ENCODE results near the gene DCUN1D1. TPM values are rescaled to one million over a fixed set of nuclear protein-coding genes. Genes with fewer than 3 reads are reported as not detected.

DCUN1D1 gene
- total RNA-seq, 1 donor from 2014 or later: 64.6 TPM

DNA sequence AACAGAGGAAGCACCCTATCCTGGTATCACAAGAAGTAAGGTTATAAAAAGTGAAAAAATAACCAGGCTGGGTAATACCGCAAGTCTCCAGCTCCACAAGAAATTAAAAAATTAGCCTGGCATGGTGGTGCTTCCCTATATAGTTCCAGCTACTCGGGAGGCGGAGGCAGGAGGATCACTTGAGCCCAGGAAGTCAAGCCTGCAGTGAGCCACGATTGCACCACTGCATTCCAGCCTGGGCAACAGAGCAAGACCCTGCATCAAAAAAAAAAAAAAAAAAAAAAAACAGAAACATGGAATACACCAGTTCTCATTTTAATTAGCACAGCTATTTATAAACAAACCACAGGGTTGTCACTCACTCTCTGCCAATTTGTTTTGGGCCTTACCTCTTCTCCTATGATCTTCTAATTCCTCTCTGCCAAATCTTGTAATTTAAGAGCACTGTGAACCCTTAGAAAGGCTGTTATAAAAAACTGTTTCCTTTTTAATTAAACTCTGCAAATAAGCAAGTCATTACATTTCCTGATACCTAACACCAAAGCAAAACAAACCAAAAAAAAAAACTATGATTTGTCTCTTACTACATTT lies 22.6 kb downstream of the DCUN1D1 start:
- DNase-seq (ENCODE audit: low spot score, unreplicated experiment): no peak
- no peak overlapping the region for H3K27ac Mint-ChIP-seq
- H3K27me3 Mint-ChIP-seq: no peaks in the 10 kb centered on the region
- H3K4me3 Mint-ChIP-seq (ENCODE audit: low read depth): no peak overlapping the region
- TF ChIP-seq, protein P1, sequence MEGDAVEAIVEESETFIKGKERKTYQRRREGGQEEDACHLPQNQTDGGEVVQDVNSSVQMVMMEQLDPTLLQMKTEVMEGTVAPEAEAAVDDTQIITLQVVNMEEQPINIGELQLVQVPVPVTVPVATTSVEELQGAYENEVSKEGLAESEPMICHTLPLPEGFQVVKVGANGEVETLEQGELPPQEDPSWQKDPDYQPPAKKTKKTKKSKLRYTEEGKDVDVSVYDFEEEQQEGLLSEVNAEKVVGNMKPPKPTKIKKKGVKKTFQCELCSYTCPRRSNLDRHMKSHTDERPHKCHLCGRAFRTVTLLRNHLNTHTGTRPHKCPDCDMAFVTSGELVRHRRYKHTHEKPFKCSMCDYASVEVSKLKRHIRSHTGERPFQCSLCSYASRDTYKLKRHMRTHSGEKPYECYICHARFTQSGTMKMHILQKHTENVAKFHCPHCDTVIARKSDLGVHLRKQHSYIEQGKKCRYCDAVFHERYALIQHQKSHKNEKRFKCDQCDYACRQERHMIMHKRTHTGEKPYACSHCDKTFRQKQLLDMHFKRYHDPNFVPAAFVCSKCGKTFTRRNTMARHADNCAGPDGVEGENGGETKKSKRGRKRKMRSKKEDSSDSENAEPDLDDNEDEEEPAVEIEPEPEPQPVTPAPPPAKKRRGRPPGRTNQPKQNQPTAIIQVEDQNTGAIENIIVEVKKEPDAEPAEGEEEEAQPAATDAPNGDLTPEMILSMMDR (IDR thresholded peaks at IDR 0.05; ENCODE audit: unreplicated experiment): no peak
- peaks cover 7% of the 10 kb centered on the region for H3K4me1 Mint-ChIP-seq (ENCODE audit: low read depth)
- H3K9me3 Mint-ChIP-seq (ENCODE audit: low read depth): peaks cover 3% of the 10 kb centered on the region
- peaks cover 30% of the 10 kb centered on the region for H3K36me3 Mint-ChIP-seq (ENCODE audit: insufficient read depth)

DNA sequence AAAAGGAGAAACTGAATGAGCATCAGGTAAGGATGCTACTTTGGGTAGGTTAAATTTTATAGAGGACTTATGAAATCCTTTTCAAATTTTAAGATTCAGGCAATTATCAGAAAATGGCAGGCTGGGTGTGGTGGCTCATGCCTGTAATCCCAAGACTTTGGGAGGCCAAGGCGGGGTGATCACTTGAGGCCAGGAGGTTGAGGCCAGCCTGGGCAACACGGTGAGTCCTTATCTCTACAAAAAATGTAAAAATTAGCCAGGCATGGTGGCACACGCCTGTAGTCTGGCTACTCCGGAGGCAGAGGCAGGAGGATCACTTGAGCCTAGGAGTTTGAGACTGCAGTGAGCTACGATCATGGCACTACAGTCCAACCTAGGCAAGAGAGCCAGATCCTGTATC lies 23.1 kb downstream of the DCUN1D1 start:
- Mint-ChIP-seq H3K27me3 (no peaks in the 10 kb centered on the region), H3K27ac (peak overlapping the region; percentile 30), H3K36me3 (ENCODE audit: insufficient read depth) (peaks cover 35% of the 10 kb centered on the region), H3K9me3 (ENCODE audit: low read depth) (peaks cover 7% of the 10 kb centered on the region), H3K4me1 (ENCODE audit: low read depth) (peaks cover 7% of the 10 kb centered on the region), H3K4me3 (ENCODE audit: low read depth) (no peak overlapping the region)
- DNase-seq (ENCODE audit: low spot score, unreplicated experiment): no peak
- TF ChIP-seq, protein P1 (IDR thresholded peaks at IDR 0.05; ENCODE audit: unreplicated experiment): no peak

DNA sequence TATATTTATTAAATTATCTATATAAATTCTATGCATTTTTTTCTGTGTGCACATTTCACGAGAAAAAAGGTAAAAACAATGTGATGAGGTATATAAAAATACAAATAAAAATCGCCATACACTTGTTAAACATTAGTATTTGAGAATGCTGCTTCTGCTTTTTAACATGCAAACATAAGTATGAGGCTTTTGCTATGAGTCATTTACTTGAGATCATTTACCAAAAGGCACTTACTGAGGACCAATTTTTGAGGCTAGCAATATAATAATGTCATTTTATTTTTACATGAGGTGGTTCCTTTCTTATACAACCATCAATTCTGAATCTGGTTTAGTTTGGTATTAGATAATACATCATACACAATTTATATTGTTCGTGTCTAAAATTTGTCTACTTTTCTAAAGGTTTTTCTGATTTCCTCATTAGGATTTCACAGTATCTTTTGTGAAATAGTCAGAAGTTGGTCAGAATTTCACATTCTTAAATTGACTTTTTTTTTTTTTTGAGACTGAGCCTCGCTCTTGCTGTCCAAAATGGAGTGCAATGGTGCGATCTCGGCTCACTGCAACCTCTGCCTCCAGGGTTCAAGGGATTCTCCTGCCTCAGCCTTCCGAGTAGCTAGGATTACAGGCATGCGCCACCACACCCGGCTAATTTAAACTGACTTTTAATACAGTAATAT lies 25.6 kb downstream of the DCUN1D1 start:
- no peak overlapping the region for H3K27ac Mint-ChIP-seq
- H3K4me1 Mint-ChIP-seq (ENCODE audit: low read depth): peaks cover 1% of the 10 kb centered on the region
- no peak overlapping the region for H3K4me3 Mint-ChIP-seq (ENCODE audit: low read depth)
- no peak for DNase-seq (ENCODE audit: low spot score, unreplicated experiment)
- TF ChIP-seq, protein P1 (IDR thresholded peaks at IDR 0.05; ENCODE audit: unreplicated experiment): no peak
- peaks cover 11% of the 10 kb centered on the region for H3K9me3 Mint-ChIP-seq (ENCODE audit: low read depth)
- peaks cover 39% of the 10 kb centered on the region for H3K36me3 Mint-ChIP-seq (ENCODE audit: insufficient read depth)
- H3K27me3 Mint-ChIP-seq: no peaks in the 10 kb centered on the region

DNA sequence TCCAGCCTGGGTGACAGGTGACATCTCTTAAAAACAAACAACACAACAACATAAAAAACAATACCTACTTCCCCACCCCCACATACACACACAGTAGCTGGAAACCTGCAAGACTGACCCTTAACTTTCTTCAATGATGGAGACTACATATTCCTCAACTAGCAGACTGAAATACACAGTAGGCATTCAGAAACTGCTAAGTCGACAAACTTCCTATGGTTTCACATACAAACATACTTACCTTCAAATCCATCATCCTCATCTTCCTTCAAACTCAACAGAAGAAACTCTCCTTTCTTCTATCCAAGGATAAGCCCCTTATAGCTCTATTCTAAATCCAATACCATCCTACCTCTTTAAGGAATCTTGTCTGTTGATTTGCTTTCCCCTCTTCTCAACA lies 30.6 kb downstream of the DCUN1D1 start:
- no peaks in the 10 kb centered on the region for H3K4me1 Mint-ChIP-seq (ENCODE audit: low read depth)
- TF ChIP-seq, protein P1 (IDR thresholded peaks at IDR 0.05; ENCODE audit: unreplicated experiment): no peak
- no peak overlapping the region for H3K27ac Mint-ChIP-seq
- DNase-seq (ENCODE audit: low spot score, unreplicated experiment): no peak
- no peaks in the 10 kb centered on the region for H3K27me3 Mint-ChIP-seq
- H3K4me3 Mint-ChIP-seq (ENCODE audit: low read depth): no peak overlapping the region
- H3K36me3 Mint-ChIP-seq (ENCODE audit: insufficient read depth): peaks cover 51% of the 10 kb centered on the region
- H3K9me3 Mint-ChIP-seq (ENCODE audit: low read depth): peaks cover 11% of the 10 kb centered on the region

DNA sequence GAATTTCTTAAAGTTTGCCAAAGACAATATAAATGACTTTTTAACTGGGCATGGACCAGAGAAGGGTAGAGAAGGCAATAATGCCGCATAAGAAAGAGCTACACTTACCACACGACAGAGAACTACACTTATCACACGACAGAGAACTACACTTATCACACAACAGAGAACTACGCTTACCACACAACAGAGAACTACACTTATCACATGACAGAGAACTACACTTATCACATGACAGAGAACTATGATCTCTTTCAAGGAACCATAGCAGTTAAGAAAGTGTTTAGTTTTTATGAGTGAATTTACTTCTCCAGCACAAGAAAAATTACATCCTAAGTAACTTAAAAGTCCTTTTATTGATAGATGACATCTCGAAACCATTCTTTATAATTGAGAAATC lies 32.0 kb downstream of the DCUN1D1 start:
- no peak for DNase-seq (ENCODE audit: low spot score, unreplicated experiment)
- Mint-ChIP-seq H3K4me1 (ENCODE audit: low read depth) (no peaks in the 10 kb centered on the region), H3K9me3 (ENCODE audit: low read depth) (peaks cover 11% of the 10 kb centered on the region), H3K4me3 (ENCODE audit: low read depth) (no peak overlapping the region), H3K27ac (no peak overlapping the region), H3K27me3 (no peaks in the 10 kb centered on the region), H3K36me3 (ENCODE audit: insufficient read depth) (peaks cover 46% of the 10 kb centered on the region)
- TF ChIP-seq, protein P1 (IDR thresholded peaks at IDR 0.05; ENCODE audit: unreplicated experiment): no peak
